K562 (cell line): ENCODE data around the gene CIAPIN1. TPM values are rescaled to one million over a fixed set of nuclear protein-coding genes. Genes with fewer than 3 reads are reported as not detected.

Experiments
- ATAC-seq: fragments of 200-7000 bp; cut with Tn5 transposase; 3 replicates; pipeline ENCODE4 v1.9.1; 2020; ENCODE audit warnings: moderate library complexity
- BruUV-seq: library from RNA; stranded (reverse); fragments of 400-500 nt; replicated peaks from 2 replicates; lab custom pipeline; 2021; lab: Mats Ljungman, UMichigan
- CTCF ChIA-PET: fragments of 300-600 bp; formaldehyde crosslinking; extraction: SDS; loops from one replicate; lab custom pipeline; 2021; ENCODE audit warnings: low intra/inter-chr PET ratio; lab: Yijun Ruan, JAX
- POLR2A ChIA-PET: fragments of 300-600, 350-650 bp; sonication (Branson Sonifier 250); formaldehyde crosslinking; extraction: SDS; loops from one replicate; lab custom pipeline; 2021; ENCODE audit warnings: antibody characterized with exemption, inconsistent platforms; lab: Yijun Ruan, JAX
- DNase-seq, 4 experiments: peaks; one replicate each; pipeline versions ENCODE4 v3.0.0 to v3.0.0-alpha.2; 2011 to 2018; ENCODE audit warnings: low spot score in 3 of 4, mixed read lengths in 3 of 4; ENCODE audit errors: extremely low read depth in 1 of 4
- FAIRE-seq: peaks from 2 replicates; lab custom pipeline; 2011; peaks lifted over from hg19 to GRCh38; lab: Jason Lieb, UNC
- H2AFZ ChIP-seq: 2 replicates; pipeline ENCODE4 v1.6.0; 2011; ENCODE audit warnings: low read depth, low read length, control low read depth, inconsistent platforms
- H3K27ac ChIP-seq: fragments of 200-600 bp; 3 replicates; pipeline ENCODE4 v1.8.0; 2011; ENCODE audit warnings: low read depth, mild to moderate bottlenecking, control low read depth, inconsistent platforms, low read length, moderate library complexity, mixed read lengths; ENCODE audit errors: extremely low read depth
- H3K27me3 ChIP-seq, 2 experiments: fragments of 300-600 bp in 1 of 2; 2 replicates in 1 of 2; 3 replicates in 1 of 2; pipeline versions ENCODE4 v1.6.0 to v1.8.0; 2011; ENCODE audit warnings: inconsistent platforms in 2 of 2, low read length in 2 of 2, mild to moderate bottlenecking in 1 of 2, mixed read lengths in 1 of 2, moderate library complexity in 1 of 2; ENCODE audit not compliant: control insufficient read depth in 2 of 2, insufficient read depth in 2 of 2
- H3K36me3 ChIP-seq: fragments of 300-600 bp; 3 replicates; pipeline ENCODE4 v1.8.0; 2011; ENCODE audit warnings: mild to moderate bottlenecking, low read length, inconsistent platforms; ENCODE audit not compliant: control insufficient read depth, insufficient read depth
- H3K4me1 ChIP-seq, 2 experiments: fragments of 200-600 bp in 1 of 2; replicated peaks in 1 of 2; 2 replicates in 1 of 2; 3 replicates in 1 of 2; pipeline versions ENCODE4 v1.5.1 to v1.8.0; 2011; ENCODE audit warnings: inconsistent platforms in 2 of 2, low read length in 2 of 2, mild to moderate bottlenecking in 1 of 2, mixed read lengths in 1 of 2, moderate library complexity in 1 of 2; ENCODE audit not compliant: control insufficient read depth in 2 of 2, insufficient read depth in 2 of 2
- H3K4me2 ChIP-seq: 2 replicates; pipeline ENCODE4 v1.6.1; 2011; ENCODE audit warnings: low read length, control low read depth, inconsistent platforms, mixed read lengths; ENCODE audit not compliant: insufficient read depth
- H3K4me3 ChIP-seq: fragments of 200-600 bp; sonication (generic), shearing (Covaris generic); 2 replicates; pipeline ENCODE4 v1.5.1; 2016; ENCODE audit warnings: control low read depth, inconsistent platforms
- H3K79me2 ChIP-seq: fragments of 200-600 bp; 3 replicates; pipeline ENCODE4 v1.8.0; 2011; ENCODE audit warnings: low read length, inconsistent platforms; ENCODE audit not compliant: control insufficient read depth, insufficient read depth
- H3K9ac ChIP-seq, 2 experiments: 2 replicates each; pipeline versions ENCODE4 v1.6.0 to v1.6.1; 2011; ENCODE audit warnings: low read depth in 2 of 2, low read length in 2 of 2, control low read depth in 1 of 2, inconsistent platforms in 1 of 2, mild to moderate bottlenecking in 1 of 2, mixed read lengths in 1 of 2; ENCODE audit not compliant: insufficient read depth in 1 of 2
- H3K9me1 ChIP-seq: one replicate; pipeline ENCODE4 v1.6.0; 2011; ENCODE audit warnings: inconsistent platforms, mild to moderate bottlenecking, low read length, moderate library complexity; ENCODE audit not compliant: control insufficient read depth, insufficient read depth
- H3K9me3 ChIP-seq: replicated peaks from 2 replicates; pipeline ENCODE4 v1.5.1; 2011; ENCODE audit warnings: low read depth, low read length, inconsistent platforms; ENCODE audit not compliant: control insufficient read depth, insufficient read depth
- H4K20me1 ChIP-seq: replicated peaks from 2 replicates; pipeline ENCODE4 v1.6.1; 2011; ENCODE audit warnings: low read length, inconsistent platforms, mixed read lengths; ENCODE audit not compliant: control insufficient read depth, insufficient read depth
- ETV1 ChIP-seq: fragments of 450-650 bp; conservative IDR thresholded peaks from 2 replicates; pipeline ENCODE4 v1.6.1; 2016; ENCODE audit warnings: missing genetic modification characterization, control low read depth, low read depth, missing compliant biosample characterization
- HNRNPLL ChIP-seq: fragments of 200-400 bp; formaldehyde crosslinking; IDR thresholded peaks from 2 replicates; pipeline ENCODE4 v1.6.1; 2017; ENCODE audit warnings: low read length, low read depth, mild to moderate bottlenecking; ENCODE audit not compliant: poor library complexity, severe bottlenecking
- MAZ ChIP-seq, 2 experiments: fragments of 450-650 bp in 1 of 2; sonication (generic) in 1 of 2; formaldehyde crosslinking; IDR thresholded peaks in 1 of 2; conservative IDR thresholded peaks in 1 of 2; 2 replicates each; pipeline versions ENCODE4 v1.4.0 to v1.5.0; 2020; ENCODE audit warnings: mild to moderate bottlenecking in 1 of 2, missing genetic modification reagents in 1 of 2
- PHF8 ChIP-seq: fragments of 200-600 bp; sonication (generic); IDR thresholded peaks from 2 replicates; pipeline ENCODE4 v1.6.1; 2012; ENCODE audit warnings: mixed run types, mild to moderate bottlenecking, inconsistent platforms, low read length, moderate library complexity, borderline replicate concordance
- REST ChIP-seq, 2 experiments: fragments of 450-650 bp; formaldehyde crosslinking in 1 of 2; IDR thresholded peaks; 2 replicates each; pipeline versions ENCODE4 v1.4.0 to v1.6.1; 2014 to 2020; ENCODE audit warnings: mild to moderate bottlenecking in 2 of 2, borderline replicate concordance in 1 of 2, low read depth in 1 of 2
- SOX6 ChIP-seq: fragments of 450-650 bp; IDR thresholded peaks from 2 replicates; pipeline ENCODE4 v1.6.1; 2014; ENCODE audit warnings: mild to moderate bottlenecking
- ZNF316 ChIP-seq: fragments of 450-650 bp; IDR thresholded peaks from 2 replicates; pipeline ENCODE4 v1.6.1; 2016
- ZNF384 ChIP-seq: IDR thresholded peaks from 2 replicates; pipeline ENCODE4 v1.6.1; 2012; ENCODE audit warnings: low read depth, low read length, improper control_type of control experiment
- ZSCAN32 ChIP-seq: fragments of 450-650 bp; formaldehyde crosslinking; IDR thresholded peaks from 2 replicates; pipeline ENCODE4 v1.4.0; 2020; ENCODE audit warnings: mild to moderate bottlenecking, moderate library complexity
- WGBS: fragments of 100-300 bp; shearing (Covaris generic); methylation state at CpG from one replicate; pipeline ENCODE4 v1.1.6; 2016; ENCODE audit warnings: low coverage, mixed read lengths; ENCODE audit not compliant: insufficient coverage; ENCODE audit errors: missing lambda C conversion rate; 5-methylcytosine and 5-hydroxymethylcytosine counted together
- in situ Hi-C: fragments of 300-500 bp; cut with MboI; formaldehyde crosslinking; loops from 4 replicates; pipeline ENCODE4 v1.15.0; 2018; ENCODE audit warnings: inconsistent platforms, mixed read lengths
- intact Hi-C: fragments of 100-400 bp; cut with micrococcal nuclease; formaldehyde crosslinking; loops from 2 replicates; pipeline ENCODE4 v1.14.2; 2022
- polyA plus RNA-seq, 8 experiments: library from polyadenylated mRNA; depleted of rRNA in 4 of 8; stranded (reverse) in 5 of 8; unstranded in 3 of 8; fragments of >200 nt; fragmentation: Nextera tagmentation in 2 of 8; fragmentation: Illumina TruSeq in 1 of 8; extraction: Ambion mirVana in 2 of 8; extraction: Trizol in 1 of 8; gene quantifications; 2 replicates each; pipeline versions ENCODE4 v1.2.1 to v1.2.3, GENCODE V29; 2011 to 2014; ENCODE audit warnings: inconsistent platforms in 1 of 8, missing spikeins in 1 of 8
- total RNA-seq, 7 experiments: library from RNA; depleted of rRNA in 6 of 7; stranded (reverse); fragments of >200 nt in 6 of 7; fragmentation: Illumina TruSeq in 2 of 7; extraction: Trizol in 2 of 7; gene quantifications; 2 replicates each; pipeline versions ENCODE4 v1.2.1 to v1.2.3, GENCODE V29; 2011 to 2021; ENCODE audit warnings: low replicate concordance in 1 of 7
- TF ChIP-seq, protein P1 (sequence below): fragments of 200-800 bp; sonication (Bioruptor generic); IDR thresholded peaks from 2 replicates; pipeline ENCODE4 v1.6.1; 2017; ENCODE audit warnings: missing genetic modification characterization, missing compliant biosample characterization

Gene CIAPIN1
- total and polyA plus RNA-seq, 9 of the 15 experiments (the other 6 are each of a cell fraction or from before 2014, with no cell fraction given) = 71.8 to 263 (median 95.7) TPM

- in situ Hi-C loops = no loop called here
- Histone ChIP-seq H3K9me3 (no peaks in the 10 kb centered on the region), H3K27me3 (no peaks in the 10 kb centered on the region), H3K4me2 (peak overlapping the region; percentile 56; the same call in 1 of the 2 replicates), H3K9me1 (no peaks in the 10 kb centered on the region), H3K27ac (peak overlapping the region; percentile 27; the same call in 1 of the 3 replicates), H4K20me1 (no peaks in the 10 kb centered on the region), H3K4me1 (peaks cover 3 to 4% of the 10 kb centered on the region in 2 experiments; a peak in 4 of 5 replicates), H3K79me2 (no peaks in the 10 kb centered on the region), H2AFZ (peak overlapping the region; percentile 91), H3K9ac (0 out of 4 replicates have a peak overlapping the region, but pooled peaks of 1 of the 2 experiments have one; percentile 12), H3K36me3 (peaks cover 3% of the 10 kb centered on the region; the same call in 1 of the 3 replicates), H3K4me3 (no peak overlapping the region)
- FAIRE-seq (peak; percentile 89), DNase-seq (peak; percentile 45 to 76 (median 58)), ATAC-seq (peak; percentile 89)
- POLR2A ChIA-PET = interaction anchor here (1.0 to 2.0 kb wide), 2 partner anchors 11 to 40 kb away, joined by 3 to 8 read pairs; partner anchors contain the start of gene POLR2C
- CTCF ChIA-PET = interaction anchor here (0.6 to 8.4 kb wide), 2 partner anchors 120 to 339 kb away, joined by 5 to 109 read pairs; no protein-coding TSS in a partner anchor
- 10% methylated on average over 10 of the region's 10 CpGs for WGBS
- BruUV-seq = no TSS peak
- intact Hi-C loops = loop anchor here (1.0 kb wide), 1 partner anchor 122 kb away; no protein-coding TSS in a partner anchor
- no peak for TF ChIP-seq ZSCAN32 (CRISPR knock-in tag)
- TF ChIP-seq, protein P1, sequence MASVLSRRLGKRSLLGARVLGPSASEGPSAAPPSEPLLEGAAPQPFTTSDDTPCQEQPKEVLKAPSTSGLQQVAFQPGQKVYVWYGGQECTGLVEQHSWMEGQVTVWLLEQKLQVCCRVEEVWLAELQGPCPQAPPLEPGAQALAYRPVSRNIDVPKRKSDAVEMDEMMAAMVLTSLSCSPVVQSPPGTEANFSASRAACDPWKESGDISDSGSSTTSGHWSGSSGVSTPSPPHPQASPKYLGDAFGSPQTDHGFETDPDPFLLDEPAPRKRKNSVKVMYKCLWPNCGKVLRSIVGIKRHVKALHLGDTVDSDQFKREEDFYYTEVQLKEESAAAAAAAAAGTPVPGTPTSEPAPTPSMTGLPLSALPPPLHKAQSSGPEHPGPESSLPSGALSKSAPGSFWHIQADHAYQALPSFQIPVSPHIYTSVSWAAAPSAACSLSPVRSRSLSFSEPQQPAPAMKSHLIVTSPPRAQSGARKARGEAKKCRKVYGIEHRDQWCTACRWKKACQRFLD (CRISPR knock-in tag) = no peak
- no peak for TF ChIP-seq ZNF316
- no peak for TF ChIP-seq ZNF384
- peak; percentile 91 for TF ChIP-seq ETV1 (tag)
- no peak for TF ChIP-seq PHF8
- TF ChIP-seq SOX6 = no peak
- TF ChIP-seq MAZ (CRISPR knock-in tag; conservative IDR thresholded peaks at IDR 0.05 in 1 of 2, IDR thresholded peaks at IDR 0.05 in 1 of 2) = peak in 1 of 2 experiments; percentile 61; a peak in 2 of 4 replicates
- peak; percentile 50; the same call in 1 of the 2 replicates for TF ChIP-seq REST (IDR thresholded peaks at IDR 0.05; ENCODE audit: borderline replicate concordance)
- no peak for TF ChIP-seq REST (CRISPR knock-in tag; IDR thresholded peaks at IDR 0.05; ENCODE audit: low read depth)
- no peak for TF ChIP-seq HNRNPLL
Observed at GRCh38 chr16:57422026-57422944, 24.9 kb downstream of the CIAPIN1 start.
